Muscle layer of duodenum (tissue), 2 donors: ENCODE results near the gene MPL.
A peak's percentile ranks its signal among the peaks of the same experiment; 100 is the strongest.

Source experiments
- H3K27ac ChIP-seq: one replicate; pipeline ENCODE4 v1.7.0; 2013; ENCODE audit warnings: mild to moderate bottlenecking, low read length
- H3K27me3 ChIP-seq: one replicate; pipeline ENCODE4 v1.7.0; 2013; ENCODE audit warnings: low read depth, mild to moderate bottlenecking, control low read depth, low read length
- H3K36me3 ChIP-seq, 2 donors: one replicate each; pipeline ENCODE4 v1.7.0; 2013; ENCODE audit warnings: low read length in 2 of 2, control low read depth in 1 of 2, mild to moderate bottlenecking in 1 of 2; ENCODE audit not compliant: insufficient read depth in 2 of 2, control insufficient read depth in 1 of 2
- H3K4me1 ChIP-seq, 2 donors: one replicate each; pipeline ENCODE4 v1.7.0; 2013; ENCODE audit warnings: low read length in 2 of 2, mild to moderate bottlenecking in 2 of 2, control low read depth in 1 of 2, moderate library complexity in 1 of 2; ENCODE audit not compliant: insufficient read depth in 2 of 2, control insufficient read depth in 1 of 2
- H3K4me3 ChIP-seq, 2 donors: one replicate each; pipeline ENCODE4 v1.7.0; 2013; ENCODE audit warnings: low read length in 2 of 2, low read depth in 1 of 2, mild to moderate bottlenecking in 1 of 2
- H3K9me3 ChIP-seq, 2 donors: one replicate each; pipeline ENCODE4 v1.7.0; 2013; ENCODE audit warnings: low read length in 2 of 2, control low read depth in 1 of 2, mild to moderate bottlenecking in 1 of 2; ENCODE audit not compliant: control insufficient read depth in 1 of 2
- donor health status: healthy.

Gene MPL

GRCh38 chr1:43317817-43318471 is 19.7 kb upstream of the MPL start:
- Histone ChIP-seq H3K27ac (no peak overlapping the region), H3K36me3 (no peaks in the 10 kb centered on the region)

GRCh38 chr1:43318831-43319230 is 18.8 kb upstream of the MPL start:
- H3K27me3 ChIP-seq = no peaks in the 10 kb centered on the region
- no peak overlapping the region for H3K27ac ChIP-seq

More at GRCh38 chr1:43317817-43318471, 19.7 kb upstream of the MPL start:
- H3K4me3 ChIP-seq = no peak overlapping the region
- no peaks in the 10 kb centered on the region for H3K9me3 ChIP-seq
- H3K27me3 ChIP-seq = no peaks in the 10 kb centered on the region
- H3K4me1 ChIP-seq = no peaks in the 10 kb centered on the region

GRCh38 chr1:43319288-43319687 is 18.3 kb upstream of the MPL start:
- Histone ChIP-seq H3K4me1 (no peaks in the 10 kb centered on the region), H3K36me3 (no peaks in the 10 kb centered on the region), H3K4me3 (no peak overlapping the region), H3K9me3 (no peaks in the 10 kb centered on the region), H3K27ac (no peak overlapping the region), H3K27me3 (no peaks in the 10 kb centered on the region)

More at GRCh38 chr1:43318831-43319230, 18.8 kb upstream of the MPL start:
- H3K36me3 ChIP-seq = no peaks in the 10 kb centered on the region
- H3K4me3 ChIP-seq = no peak overlapping the region
- no peaks in the 10 kb centered on the region for H3K9me3 ChIP-seq
- no peaks in the 10 kb centered on the region for H3K4me1 ChIP-seq

GRCh38 chr1:43319766-43320165 is 17.9 kb upstream of the MPL start:
- no peaks in the 10 kb centered on the region for H3K27me3 ChIP-seq
- no peaks in the 10 kb centered on the region for H3K4me1 ChIP-seq
- H3K36me3 ChIP-seq = no peaks in the 10 kb centered on the region

GRCh38 chr1:43321331-43321891 is 16.2 kb upstream of the MPL start:
- Histone ChIP-seq H3K9me3 (peaks cover 0 to 4% of the 10 kb centered on the region in 2 donors), H3K36me3 (no peaks in the 10 kb centered on the region), H3K27ac (no peak overlapping the region), H3K4me1 (no peaks in the 10 kb centered on the region), H3K4me3 (no peak overlapping the region), H3K27me3 (no peaks in the 10 kb centered on the region)

More at GRCh38 chr1:43319766-43320165, 17.9 kb upstream of the MPL start:
- Histone ChIP-seq H3K27ac (no peak overlapping the region), H3K4me3 (no peak overlapping the region), H3K9me3 (no peaks in the 10 kb centered on the region)

GRCh38 chr1:43322506-43322905 is 15.1 kb upstream of the MPL start:
- Histone ChIP-seq H3K27me3 (no peaks in the 10 kb centered on the region), H3K36me3 (no peaks in the 10 kb centered on the region), H3K27ac (no peak overlapping the region), H3K4me1 (no peaks in the 10 kb centered on the region), H3K4me3 (no peak overlapping the region), H3K9me3 (peaks cover 0 to 4% of the 10 kb centered on the region in 2 donors)

- H3K4me3 ChIP-seq = no peak overlapping the region
- peaks cover 3 to 4% of the 10 kb centered on the region in 2 donors for H3K9me3 ChIP-seq
- peaks cover 0 to under 1% of the 10 kb centered on the region in 2 donors for H3K4me1 ChIP-seq
- no peaks in the 10 kb centered on the region for H3K27me3 ChIP-seq
- H3K27ac ChIP-seq = no peak overlapping the region
- no peaks in the 10 kb centered on the region for H3K36me3 ChIP-seq
Measured at GRCh38 chr1:43324810-43325209, 12.8 kb upstream of the MPL start.

GRCh38 chr1:43325381-43325780 is 12.2 kb upstream of the MPL start:
- no peak overlapping the region for H3K4me3 ChIP-seq
- H3K27me3 ChIP-seq = no peaks in the 10 kb centered on the region
- peaks cover 3 to 4% of the 10 kb centered on the region in 2 donors for H3K9me3 ChIP-seq
- peaks cover 0 to 7% of the 10 kb centered on the region in 2 donors for H3K4me1 ChIP-seq
- no peak overlapping the region for H3K27ac ChIP-seq
- no peaks in the 10 kb centered on the region for H3K36me3 ChIP-seq

- Histone ChIP-seq H3K27ac (no peak overlapping the region), H3K36me3 (no peaks in the 10 kb centered on the region), H3K27me3 (no peaks in the 10 kb centered on the region), H3K4me1 (peaks cover 0 to 10% of the 10 kb centered on the region in 2 donors), H3K4me3 (no peak overlapping the region), H3K9me3 (peaks cover 3 to 4% of the 10 kb centered on the region in 2 donors)
Measured at GRCh38 chr1:43327549-43328292, 9.9 kb upstream of the MPL start.

- Histone ChIP-seq H3K36me3 (no peaks in the 10 kb centered on the region), H3K4me1 (peaks cover 0 to 10% of the 10 kb centered on the region in 2 donors), H3K27ac (peak overlapping the region; percentile 34), H3K4me3 (no peak overlapping the region), H3K9me3 (peaks cover 3 to 4% of the 10 kb centered on the region in 2 donors), H3K27me3 (no peaks in the 10 kb centered on the region)
Measured at GRCh38 chr1:43329995-43330751, 7.4 kb upstream of the MPL start.

- H3K4me1 ChIP-seq = peaks cover 0 to 10% of the 10 kb centered on the region in 2 donors
- no peak overlapping the region for H3K27ac ChIP-seq
Measured at GRCh38 chr1:43331688-43332087, 5.9 kb upstream of the MPL start.

More at GRCh38 chr1:43331688-43332087, 5.9 kb upstream of the MPL start:
- Histone ChIP-seq H3K27me3 (no peaks in the 10 kb centered on the region), H3K36me3 (no peaks in the 10 kb centered on the region), H3K9me3 (peaks cover 0 to 3% of the 10 kb centered on the region in 2 donors), H3K4me3 (no peak overlapping the region)
